NCI-H2107 treated with DMSO at 0.1 percent for 48 hours (cell line): ENCODE data around the gene PRKCE.

Source experiments
- DNase-seq: peaks from one replicate; lab custom pipeline; 2025; ENCODE audit not compliant: unreplicated experiment; lab: John Stamatoyannopoulos, UW

PRKCE gene

GRCh38 chr2:46091961-46092667, 440.6 kb downstream of the PRKCE start:
- no peak for DNase-seq

- no peak for DNase-seq
Measured at GRCh38 chr2:46094689-46095088, 443.2 kb downstream of the PRKCE start.

GRCh38 chr2:46095830-46096229, 444.4 kb downstream of the PRKCE start:
- DNase-seq = no peak

GRCh38 chr2:46096260-46096659, 444.8 kb downstream of the PRKCE start:
- no peak for DNase-seq

GRCh38 chr2:46097714-46098480, 446.4 kb downstream of the PRKCE start:
- DNase-seq = no peak

GRCh38 chr2:46098621-46099062, 447.2 kb downstream of the PRKCE start:
- no peak for DNase-seq

GRCh38 chr2:46101557-46102220, 450.2 kb downstream of the PRKCE start:
- no peak for DNase-seq

GRCh38 chr2:46106690-46107089, 455.2 kb downstream of the PRKCE start:
- DNase-seq = no peak

GRCh38 chr2:46114996-46115395, 463.5 kb downstream of the PRKCE start:
- no peak for DNase-seq

GRCh38 chr2:46116150-46116549, 464.7 kb downstream of the PRKCE start:
- DNase-seq = no peak

- DNase-seq = no peak
Measured at GRCh38 chr2:46116553-46116991, 465.1 kb downstream of the PRKCE start.

GRCh38 chr2:46117379-46117778, 465.9 kb downstream of the PRKCE start:
- DNase-seq = no peak

GRCh38 chr2:46117994-46118393, 466.5 kb downstream of the PRKCE start:
- no peak for DNase-seq

- DNase-seq = no peak
Measured at GRCh38 chr2:46118656-46119371, 467.3 kb downstream of the PRKCE start.

- DNase-seq = no peak
Measured at GRCh38 chr2:46119453-46119852, 468.0 kb downstream of the PRKCE start.

GRCh38 chr2:46120792-46121555, 469.5 kb downstream of the PRKCE start:
- no peak for DNase-seq

GRCh38 chr2:46122318-46122976, 471.0 kb downstream of the PRKCE start:
- DNase-seq = no peak

- no peak for DNase-seq
Measured at GRCh38 chr2:46123013-46123412, 471.5 kb downstream of the PRKCE start.

- DNase-seq = no peak
Measured at GRCh38 chr2:46125798-46126197, 474.3 kb downstream of the PRKCE start.

GRCh38 chr2:46126571-46126970, 475.1 kb downstream of the PRKCE start:
- no peak for DNase-seq
